GM21576 (cell line): ENCODE measurements around the gene TNFRSF11A.
A peak's percentile ranks its signal among the peaks of the same experiment; 100 is the strongest.

Experiments used
- ATAC-seq: cut with Tn5 transposase; IDR thresholded peaks from one replicate; pipeline ENCODE4 v1.9.1; 2021; ENCODE audit warnings: mild to moderate bottlenecking, moderate library complexity; ENCODE audit not compliant: unreplicated experiment

The TNFRSF11A gene

GRCh38 chr18:62324181-62324828, 805 bp upstream of the TNFRSF11A start:
- ATAC-seq, result no peak

DNA sequence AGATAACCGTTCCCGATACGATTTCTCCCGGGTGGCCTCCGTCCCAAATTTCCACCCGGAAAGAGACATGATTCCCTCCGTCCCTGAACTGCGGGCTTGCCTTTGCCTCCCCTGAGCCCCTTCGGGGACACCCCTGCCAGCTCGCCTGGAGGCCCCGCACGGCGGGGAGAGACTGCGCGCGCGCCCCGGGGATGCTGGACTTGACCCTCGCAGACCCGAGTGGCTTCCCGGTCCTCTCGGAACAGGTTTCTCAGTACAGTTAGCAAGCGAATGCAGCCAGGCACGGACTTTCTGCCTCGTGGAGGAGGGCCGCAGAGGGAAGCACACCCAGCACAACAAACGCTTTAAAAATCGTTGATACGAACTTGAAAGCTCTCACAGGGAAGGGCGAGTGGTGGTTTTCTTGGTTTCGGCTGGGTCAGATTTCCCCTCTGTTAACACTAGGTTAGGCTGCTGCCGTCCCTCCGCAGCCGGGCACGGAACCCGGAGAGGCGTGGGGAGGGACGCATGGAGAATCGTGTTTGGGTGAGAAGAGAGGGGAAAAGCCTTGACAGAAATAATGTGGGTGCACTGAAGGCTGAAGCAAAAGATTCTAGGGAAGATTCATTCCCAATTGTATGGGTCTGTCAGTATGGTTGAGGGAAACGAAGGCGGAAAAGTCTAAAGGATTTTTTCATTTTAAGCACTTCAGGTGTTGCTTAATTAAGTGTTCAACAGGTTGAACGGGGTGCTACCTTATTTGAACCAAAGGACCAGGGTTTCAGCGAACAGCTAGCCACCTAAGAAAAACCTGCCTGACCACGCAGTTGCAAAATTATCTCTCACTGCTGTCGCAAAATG, 916 bp downstream of the TNFRSF11A start:
- ATAC-seq, result peak; percentile 28

DNA sequence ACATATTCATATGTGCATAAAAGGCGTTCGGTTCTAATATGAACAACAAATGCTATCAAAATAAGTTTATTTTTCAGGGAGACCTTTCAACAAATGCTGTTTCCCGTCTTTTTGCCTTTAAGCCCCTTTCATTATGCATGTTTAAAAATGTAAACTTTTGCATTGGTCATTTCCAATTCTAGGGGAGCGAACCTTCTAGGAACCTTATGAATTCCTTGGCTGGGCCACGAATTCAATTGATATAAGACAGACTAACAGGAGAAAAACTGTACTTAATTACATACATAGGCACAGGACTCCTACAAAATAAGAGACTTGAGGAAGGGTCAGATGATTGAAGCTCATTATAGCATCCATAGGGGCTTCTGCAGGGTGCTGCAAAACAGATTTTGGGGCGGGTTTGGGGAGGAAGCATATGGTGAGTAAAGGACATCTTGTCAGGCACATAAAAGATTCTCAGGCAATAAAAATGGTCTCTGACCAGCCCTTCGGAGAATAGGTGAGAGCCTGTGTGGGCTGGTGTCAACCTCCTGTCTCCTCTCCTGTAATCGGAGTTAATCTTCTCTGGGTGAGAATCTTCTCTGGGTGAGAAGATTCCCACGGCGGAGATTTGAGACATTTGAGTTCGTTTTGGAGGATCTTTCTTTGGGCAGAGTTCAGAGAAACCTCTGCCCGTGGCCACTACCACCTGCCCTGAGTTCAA, 1.7 kb downstream of the TNFRSF11A start:
- ATAC-seq, result no peak

DNA sequence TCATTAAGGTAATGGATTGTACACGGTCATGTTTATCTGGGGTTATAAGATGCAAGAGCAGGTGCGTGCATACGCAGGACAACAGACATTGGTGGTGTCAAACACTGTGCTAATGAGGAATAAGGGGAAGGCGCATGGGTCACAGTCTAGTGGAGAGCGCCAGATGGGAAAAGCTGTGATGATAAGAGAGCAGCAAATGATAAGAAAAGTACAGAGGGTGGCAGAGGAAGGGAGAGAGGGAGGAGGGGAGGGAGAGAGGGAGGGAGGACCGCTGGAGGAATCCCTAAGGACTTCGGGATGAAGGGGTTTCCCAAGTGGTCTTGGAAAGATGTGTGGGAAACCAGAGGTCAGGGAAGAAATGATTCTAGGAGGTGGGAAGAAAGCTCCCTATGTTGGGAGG, 2.9 kb downstream of the TNFRSF11A start:
- no peak for ATAC-seq

- no peak for ATAC-seq
Measured at GRCh38 chr18:62328586-62329525, 3.7 kb downstream of the TNFRSF11A start.

- ATAC-seq, result no peak
Measured at GRCh38 chr18:62329691-62330454, 4.8 kb downstream of the TNFRSF11A start.

- ATAC-seq, result no peak
Measured at GRCh38 chr18:62330650-62331049, 5.5 kb downstream of the TNFRSF11A start.

GRCh38 chr18:62331581-62332356, 6.7 kb downstream of the TNFRSF11A start:
- no peak for ATAC-seq

GRCh38 chr18:62332431-62332830, 7.3 kb downstream of the TNFRSF11A start:
- no peak for ATAC-seq

GRCh38 chr18:62332964-62333695, 8.0 kb downstream of the TNFRSF11A start:
- ATAC-seq, result no peak

GRCh38 chr18:62334120-62334519, 9.0 kb downstream of the TNFRSF11A start:
- ATAC-seq, result no peak

GRCh38 chr18:62335494-62335893, 10.4 kb downstream of the TNFRSF11A start:
- ATAC-seq, result no peak

GRCh38 chr18:62336618-62337017, 11.5 kb downstream of the TNFRSF11A start:
- ATAC-seq, result no peak

DNA sequence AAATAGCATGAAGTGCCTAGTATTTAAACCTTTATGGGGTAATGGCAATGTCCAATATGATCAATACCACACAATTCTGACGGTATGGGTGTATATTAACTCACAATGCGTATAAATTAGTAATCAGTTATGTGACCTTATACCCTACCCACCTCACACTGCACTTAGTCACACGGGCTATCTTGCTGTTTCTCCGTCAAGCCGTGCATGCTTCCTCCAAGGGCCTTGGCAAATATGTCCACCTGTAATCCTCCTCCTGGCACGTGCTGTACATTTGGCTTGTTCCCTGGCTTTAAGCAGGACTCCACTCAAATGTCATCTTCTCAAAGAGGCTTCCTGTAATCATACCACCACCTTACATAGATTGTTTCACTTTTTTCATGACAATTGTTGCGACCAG, 12.2 kb downstream of the TNFRSF11A start:
- no peak for ATAC-seq

DNA sequence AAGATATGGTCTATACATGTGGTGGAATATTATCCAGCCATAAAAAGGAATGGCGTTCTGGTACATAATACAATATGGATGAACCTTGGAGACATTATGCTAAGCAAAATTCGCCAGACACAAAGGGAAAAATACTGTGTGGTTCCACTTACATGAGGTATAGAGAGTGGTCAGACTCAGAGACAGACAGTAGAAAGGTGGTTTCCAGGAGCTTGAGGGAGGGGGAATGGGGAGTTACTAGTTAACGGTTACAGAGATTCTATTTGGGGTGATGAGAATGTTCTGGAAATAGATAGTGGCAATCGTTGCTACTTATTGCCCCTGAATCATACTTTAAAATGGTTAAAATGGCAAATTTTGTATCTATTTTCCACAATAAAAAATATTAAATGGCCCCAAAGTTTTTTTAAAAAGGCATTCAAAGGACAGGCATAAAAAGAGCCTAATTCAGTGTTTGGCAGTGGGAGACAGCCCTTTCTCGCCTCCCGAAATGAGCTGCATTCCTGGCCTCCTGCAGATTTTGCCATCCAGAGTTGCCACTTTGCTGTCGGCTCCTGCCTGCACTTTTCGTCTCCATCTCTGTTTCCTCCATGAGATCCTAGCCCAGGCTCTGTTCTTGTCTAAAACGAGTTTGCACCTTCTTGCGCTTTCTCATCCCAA, 13.5 kb downstream of the TNFRSF11A start:
- no peak for ATAC-seq

- no peak for ATAC-seq
Measured at GRCh38 chr18:62339106-62339988, 14.2 kb downstream of the TNFRSF11A start.

- no peak for ATAC-seq
Measured at GRCh38 chr18:62340996-62341395, 15.9 kb downstream of the TNFRSF11A start.
